ENCODE data around the gene TEDC1.

Gene TEDC1

GRCh38 chr14:105547741-105548169 lies 56.7 kb downstream of the TEDC1 start:
- CTCF ChIA-PET, result no interaction called here
- DNase-seq (ENCODE audit: low read depth, low spot score), result no peak
- H3K4me3 ChIP-seq (ENCODE audit: low read depth, low read length), result no peak overlapping the region
- POLR2A ChIA-PET, result no interaction called here
- no peak for TF ChIP-seq CTCF (IDR thresholded peaks at IDR 0.05; ENCODE audit: insufficient read depth, low read length, missing control alignments)
